MCF 10A (cell line): ENCODE data around the gene ARHGEF7. TPM values are rescaled to one million over a fixed set of nuclear protein-coding genes. Genes with fewer than 3 reads are reported as not detected.
A peak's percentile ranks its signal among the peaks of the same experiment; 100 is the strongest.

Source experiments
- BruUV-seq: library from RNA; stranded (reverse); fragments of 400-500 nt; replicated peaks from 2 replicates; lab custom pipeline; 2021; lab: Mats Ljungman, UMichigan
- CTCF ChIA-PET: fragments of 300-600 bp; sonication (Branson Sonifier 250); formaldehyde crosslinking; extraction: SDS; loops from one replicate; lab custom pipeline; 2021; ENCODE audit warnings: antibody characterized with exemption, inconsistent platforms; lab: Yijun Ruan, JAX
- POLR2A ChIA-PET: fragments of 300-600, 350-650 bp; sonication (Branson Sonifier 250); formaldehyde crosslinking; extraction: SDS; loops from one replicate; lab custom pipeline; 2020; ENCODE audit warnings: antibody characterized with exemption, inconsistent platforms; lab: Yijun Ruan, JAX
- DNase-seq: peaks from one replicate; pipeline ENCODE4 v3.0.0-alpha.2; 2018; ENCODE audit not compliant: unreplicated experiment
- H3K27ac Mint-ChIP-seq: one replicate; pipeline ENCODE4 v1.8.0; 2022; ENCODE audit warnings: mild to moderate bottlenecking, low read depth, mixed read lengths; ENCODE audit not compliant: unreplicated experiment
- H3K27me3 Mint-ChIP-seq: one replicate; pipeline ENCODE4 v1.8.0; 2022; ENCODE audit warnings: mixed read lengths; ENCODE audit not compliant: insufficient read depth, unreplicated experiment
- H3K36me3 Mint-ChIP-seq: one replicate; pipeline ENCODE4 v1.8.0; 2022; ENCODE audit warnings: mild to moderate bottlenecking, moderate library complexity, mixed read lengths; ENCODE audit not compliant: insufficient read depth, unreplicated experiment
- H3K4me1 Mint-ChIP-seq: one replicate; pipeline ENCODE4 v1.8.0; 2022; ENCODE audit warnings: mixed read lengths; ENCODE audit not compliant: insufficient read depth, unreplicated experiment
- H3K4me3 Mint-ChIP-seq: one replicate; pipeline ENCODE4 v1.8.0; 2022; ENCODE audit warnings: mild to moderate bottlenecking, moderate library complexity, mixed read lengths; ENCODE audit not compliant: unreplicated experiment
- H3K9me3 Mint-ChIP-seq: one replicate; pipeline ENCODE4 v1.8.0; 2022; ENCODE audit warnings: mixed read lengths; ENCODE audit not compliant: unreplicated experiment
- intact Hi-C: fragments of 100-400 bp; cut with micrococcal nuclease; formaldehyde crosslinking; loops from 2 replicates; pipeline ENCODE4 v1.14.1; 2022
- total RNA-seq: library from RNA; stranded (reverse); gene quantifications from 2 replicates; pipeline ENCODE4 v1.2.3, GENCODE V29; 2022
- TF ChIP-seq, protein P1 (sequence below): fragments of 200-600 bp; IDR thresholded peaks from one replicate; pipeline ENCODE4 v1.8.0; 2022; ENCODE audit warnings: antibody characterized with exemption, mild to moderate bottlenecking; ENCODE audit not compliant: unreplicated experiment

ARHGEF7 gene
- total RNA-seq, 1 experiment from 2014 or later: 43.5 TPM

DNA sequence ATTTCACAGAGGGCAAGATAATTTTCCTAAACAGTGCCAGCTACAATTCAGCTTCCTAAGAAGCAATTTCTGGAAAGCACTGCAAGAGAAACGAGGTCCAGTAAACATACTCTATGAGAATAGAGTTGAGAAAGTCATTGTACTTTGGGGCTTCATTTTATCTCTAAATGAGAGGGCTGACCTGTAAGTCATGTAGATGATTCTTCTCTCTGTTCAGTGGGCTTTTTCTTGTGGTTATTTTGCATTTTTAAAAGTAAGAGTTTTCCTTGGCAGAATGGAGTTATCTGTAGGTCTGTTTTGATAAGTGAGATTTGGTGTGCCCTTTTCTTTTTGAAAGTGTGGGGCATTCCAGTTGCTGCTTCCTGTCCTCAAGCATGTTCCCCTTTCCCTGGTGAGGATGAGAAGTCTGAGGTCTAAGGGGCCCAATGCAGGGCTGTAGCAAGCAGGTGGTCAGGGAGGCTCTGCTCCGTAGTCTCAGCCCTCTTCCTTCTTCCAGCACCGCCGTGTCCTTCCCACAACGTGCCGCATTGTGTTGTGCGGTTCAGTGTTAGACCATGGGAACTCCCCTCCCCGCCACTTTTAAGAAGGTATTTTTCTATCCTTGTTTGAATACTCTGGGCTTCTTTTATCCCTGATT lies 86.3 kb downstream of the ARHGEF7 start:
- no peak overlapping the region for H3K4me3 Mint-ChIP-seq
- peaks cover 31% of the 10 kb centered on the region for H3K4me1 Mint-ChIP-seq
- no peaks in the 10 kb centered on the region for H3K27me3 Mint-ChIP-seq
- no peak for DNase-seq
- H3K36me3 Mint-ChIP-seq: peaks cover 19% of the 10 kb centered on the region
- POLR2A ChIA-PET: interaction anchor here (2.2 kb wide), 1 partner anchor 11 kb away, joined by 5 read pairs; no protein-coding TSS in a partner anchor
- CTCF ChIA-PET: no interaction called here
- no TSS peak for BruUV-seq
- H3K27ac Mint-ChIP-seq: no peak overlapping the region
- intact Hi-C loops: no loop called here
- TF ChIP-seq, protein P1, sequence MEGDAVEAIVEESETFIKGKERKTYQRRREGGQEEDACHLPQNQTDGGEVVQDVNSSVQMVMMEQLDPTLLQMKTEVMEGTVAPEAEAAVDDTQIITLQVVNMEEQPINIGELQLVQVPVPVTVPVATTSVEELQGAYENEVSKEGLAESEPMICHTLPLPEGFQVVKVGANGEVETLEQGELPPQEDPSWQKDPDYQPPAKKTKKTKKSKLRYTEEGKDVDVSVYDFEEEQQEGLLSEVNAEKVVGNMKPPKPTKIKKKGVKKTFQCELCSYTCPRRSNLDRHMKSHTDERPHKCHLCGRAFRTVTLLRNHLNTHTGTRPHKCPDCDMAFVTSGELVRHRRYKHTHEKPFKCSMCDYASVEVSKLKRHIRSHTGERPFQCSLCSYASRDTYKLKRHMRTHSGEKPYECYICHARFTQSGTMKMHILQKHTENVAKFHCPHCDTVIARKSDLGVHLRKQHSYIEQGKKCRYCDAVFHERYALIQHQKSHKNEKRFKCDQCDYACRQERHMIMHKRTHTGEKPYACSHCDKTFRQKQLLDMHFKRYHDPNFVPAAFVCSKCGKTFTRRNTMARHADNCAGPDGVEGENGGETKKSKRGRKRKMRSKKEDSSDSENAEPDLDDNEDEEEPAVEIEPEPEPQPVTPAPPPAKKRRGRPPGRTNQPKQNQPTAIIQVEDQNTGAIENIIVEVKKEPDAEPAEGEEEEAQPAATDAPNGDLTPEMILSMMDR: no peak
- H3K9me3 Mint-ChIP-seq: no peaks in the 10 kb centered on the region

DNA sequence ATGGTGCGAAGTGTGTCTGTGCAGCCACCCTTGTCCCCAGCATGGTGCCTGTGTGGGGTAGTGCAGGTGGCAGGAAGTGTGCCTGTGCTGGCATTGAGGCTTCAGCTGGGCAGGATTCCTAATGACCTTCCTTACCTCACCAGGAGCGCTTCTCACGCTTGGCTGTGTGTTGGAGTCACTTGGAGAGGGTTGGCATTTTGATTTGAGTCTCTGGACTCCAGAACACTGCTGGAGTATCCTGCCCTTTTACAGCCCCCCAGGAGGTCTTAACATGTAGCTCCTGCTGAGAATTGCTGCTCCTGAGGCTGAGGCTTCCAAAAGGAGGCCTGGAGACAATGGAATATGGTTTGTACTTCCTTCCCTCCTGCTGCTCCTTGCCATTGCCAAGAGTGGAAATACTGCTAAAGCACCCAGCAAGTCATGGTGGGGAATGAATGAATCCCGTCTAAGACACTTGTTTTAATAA lies 87.1 kb downstream of the ARHGEF7 start:
- Mint-ChIP-seq H3K4me1 (peaks cover 31% of the 10 kb centered on the region), H3K27me3 (no peaks in the 10 kb centered on the region), H3K4me3 (no peak overlapping the region), H3K9me3 (no peaks in the 10 kb centered on the region), H3K27ac (no peak overlapping the region), H3K36me3 (peaks cover 16% of the 10 kb centered on the region)
- CTCF ChIA-PET: interaction anchor here (1.1 to 1.6 kb wide), 2 partner anchors 13 to 15 kb away, joined by 3 to 4 read pairs; no protein-coding TSS in a partner anchor
- POLR2A ChIA-PET: interaction anchor here (0.5 to 2.2 kb wide), 2 partner anchors 10 to 49 kb away, joined by 3 to 5 read pairs; no protein-coding TSS in a partner anchor
- BruUV-seq: no TSS peak
- no peak for DNase-seq
- intact Hi-C loops: no loop called here
- TF ChIP-seq, protein P1: no peak

DNA sequence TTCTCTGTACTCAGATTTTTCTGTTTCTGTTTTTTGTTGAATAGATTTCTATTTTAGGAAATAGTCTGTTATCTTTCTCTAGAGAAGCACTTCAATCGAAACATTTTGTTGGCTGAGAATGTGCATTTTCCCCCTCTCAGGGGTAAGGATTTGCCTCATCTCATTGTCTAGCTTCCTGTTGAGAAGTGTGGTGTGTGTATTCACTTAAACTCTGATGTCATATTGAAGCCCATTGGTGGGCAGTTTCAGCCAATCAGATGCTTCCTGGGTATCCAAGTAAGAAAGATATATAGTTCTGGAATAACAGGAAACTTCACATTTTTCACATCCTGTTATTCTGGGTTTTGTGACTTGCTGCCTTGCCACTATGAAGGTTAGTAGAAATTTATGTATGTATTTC lies 87.6 kb downstream of the ARHGEF7 start:
- Mint-ChIP-seq H3K9me3 (no peaks in the 10 kb centered on the region), H3K4me3 (no peak overlapping the region), H3K4me1 (peaks cover 31% of the 10 kb centered on the region), H3K27ac (no peak overlapping the region), H3K27me3 (no peaks in the 10 kb centered on the region), H3K36me3 (peaks cover 16% of the 10 kb centered on the region)
- BruUV-seq: no TSS peak
- intact Hi-C loops: no loop called here
- ChIA-PET CTCF (interaction anchor here (0.6 to 1.6 kb wide), 3 partner anchors 13 to 296 kb away, joined by 3 to 4 read pairs (median 3); no protein-coding TSS in a partner anchor), POLR2A (interaction anchor here (0.5 to 2.2 kb wide), 4 partner anchors 9 to 104 kb away, joined by 3 to 5 read pairs (median 3); no protein-coding TSS in a partner anchor)
- DNase-seq: peak; percentile 43
- TF ChIP-seq, protein P1: no peak

DNA sequence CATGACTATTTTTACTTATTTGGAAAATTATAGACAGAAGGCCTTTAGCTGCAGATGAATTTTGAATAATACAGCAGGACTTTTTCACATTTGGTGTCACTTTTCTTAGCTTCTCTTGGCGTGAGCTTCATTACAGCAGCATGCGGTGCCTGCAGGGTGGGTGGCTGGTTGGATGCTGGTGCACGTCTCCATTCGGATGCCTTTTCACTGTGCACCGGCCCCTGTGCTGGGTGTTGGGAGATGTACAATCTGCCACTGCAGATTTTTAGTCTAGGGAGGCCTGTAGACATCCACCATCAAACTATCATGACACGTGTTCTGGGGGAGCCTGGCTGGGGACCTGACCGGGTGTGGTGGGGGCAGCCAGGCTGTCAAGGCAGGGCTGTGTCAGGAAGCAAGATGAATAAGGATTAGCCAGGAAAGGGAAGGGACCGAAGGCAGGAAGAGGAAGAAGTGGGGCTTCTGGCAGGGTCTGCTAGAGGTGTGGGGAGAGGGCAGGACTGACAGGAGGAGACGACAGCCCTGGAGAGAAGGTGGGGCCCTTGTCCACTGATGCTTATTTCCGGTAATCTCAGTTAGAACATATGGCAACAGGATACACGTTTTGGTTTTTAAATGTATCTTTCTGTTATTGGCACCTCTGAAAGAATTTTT lies 88.8 kb downstream of the ARHGEF7 start:
- H3K9me3 Mint-ChIP-seq: no peaks in the 10 kb centered on the region
- CTCF ChIA-PET: interaction anchor here (0.6 to 1.6 kb wide), 4 partner anchors 12 to 288 kb away, joined by 3 to 4 read pairs (median 3); no protein-coding TSS in a partner anchor
- no peaks in the 10 kb centered on the region for H3K27me3 Mint-ChIP-seq
- TF ChIP-seq, protein P1: no peak
- peaks cover 31% of the 10 kb centered on the region for H3K4me1 Mint-ChIP-seq
- peak overlapping the region; percentile 77 for H3K27ac Mint-ChIP-seq
- peak overlapping the region; percentile 48 for H3K4me3 Mint-ChIP-seq
- intact Hi-C loops: no loop called here
- no TSS peak for BruUV-seq
- H3K36me3 Mint-ChIP-seq: peaks cover 18% of the 10 kb centered on the region
- POLR2A ChIA-PET: interaction anchor here (0.7 to 0.9 kb wide), 3 partner anchors 15 to 105 kb away, joined by 3 read pairs; no protein-coding TSS in a partner anchor
- no peak for DNase-seq
